GM10248 (cell line): ENCODE data around the gene HMCN2.

Source experiments
- CTCF ChIA-PET: fragments of 300-600 bp; sonication (Branson Sonifier 250); formaldehyde crosslinking; extraction: SDS; loops from one replicate; lab custom pipeline; 2021; ENCODE audit warnings: antibody characterized with exemption; lab: Yijun Ruan, JAX
- POLR2A ChIA-PET: fragments of 350-650 bp; sonication (Branson Sonifier 250); formaldehyde crosslinking; extraction: SDS; loops from one replicate; lab custom pipeline; 2020; ENCODE audit warnings: antibody characterized with exemption; lab: Yijun Ruan, JAX
- DNase-seq: peaks from one replicate; pipeline ENCODE4 v3.0.0; 2012; ENCODE audit errors: extremely low spot score
- CTCF ChIP-seq: IDR thresholded peaks from 2 replicates; pipeline ENCODE4 v1.5.1; 2012; ENCODE audit warnings: mild to moderate bottlenecking, low read depth; ENCODE audit errors: extremely low read depth, missing control alignments, control extremely low read depth

Gene HMCN2

GRCh38 chr9:130266236-130267098, 907 bp downstream of the HMCN2 start:
- ChIA-PET POLR2A (no interaction called here), CTCF (interaction anchor here (2.1 kb wide), 1 partner anchor 23 kb away, joined by 8 read pairs; no protein-coding TSS in a partner anchor)
- no peak for TF ChIP-seq CTCF

GRCh38 chr9:130267930-130268329, 2.4 kb downstream of the HMCN2 start:
- POLR2A ChIA-PET = no interaction called here
- no peak for DNase-seq
- CTCF ChIA-PET = interaction anchor here (0.8 to 2.1 kb wide), 6 partner anchors 14 to 32 kb away, joined by 3 to 8 read pairs (median 3); no protein-coding TSS in a partner anchor
- TF ChIP-seq CTCF = no peak

More at GRCh38 chr9:130266236-130267098, 907 bp downstream of the HMCN2 start:
- DNase-seq = peak; percentile 11

- no peak for TF ChIP-seq CTCF
- DNase-seq = no peak
- ChIA-PET CTCF (interaction anchor here (0.8 to 2.1 kb wide), 5 partner anchors 13 to 33 kb away, joined by 3 to 8 read pairs (median 3); no protein-coding TSS in a partner anchor), POLR2A (no interaction called here)
Observed at GRCh38 chr9:130268521-130269211, 3.1 kb downstream of the HMCN2 start.

GRCh38 chr9:130271473-130271872, 5.9 kb downstream of the HMCN2 start:
- POLR2A ChIA-PET = no interaction called here
- CTCF ChIA-PET = interaction anchor here (0.7 to 2.0 kb wide), 6 partner anchors 11 to 63 kb away, joined by 3 to 5 read pairs (median 4); no protein-coding TSS in a partner anchor
- no peak for TF ChIP-seq CTCF
- no peak for DNase-seq

- DNase-seq = no peak
- ChIA-PET POLR2A (no interaction called here), CTCF (no interaction called here)
- TF ChIP-seq CTCF = no peak
Observed at GRCh38 chr9:130275156-130275555, 9.6 kb downstream of the HMCN2 start.

- POLR2A ChIA-PET = interaction anchor here (0.5 kb wide), 1 partner anchor 1276 kb away, joined by 4 read pairs; no protein-coding TSS in a partner anchor
- TF ChIP-seq CTCF = no peak
- CTCF ChIA-PET = no interaction called here
- DNase-seq = no peak
Observed at GRCh38 chr9:130276121-130276520, 10.6 kb downstream of the HMCN2 start.
